HepG2 (cell line): ENCODE data around the gene VWA1. TPM values are rescaled to one million over a fixed set of nuclear protein-coding genes. Genes with fewer than 3 reads are reported as not detected.

Experiments
- EHMT2 ChIP-seq: fragments of 200-600 bp; sonication (generic); IDR thresholded peaks from 2 replicates; pipeline ENCODE4 v1.7.0; 2017; ENCODE audit warnings: antibody characterized with exemption, low read depth, low read length, borderline replicate concordance
- FOXJ3 ChIP-seq: sonication (generic); formaldehyde crosslinking; IDR thresholded peaks from 2 replicates; pipeline ENCODE4 v1.4.0; 2020; ENCODE audit warnings: missing genetic modification reagents, mild to moderate bottlenecking, borderline replicate concordance
- LRRFIP1 ChIP-seq: sonication (generic); formaldehyde crosslinking; conservative IDR thresholded peaks from 2 replicates; pipeline ENCODE4 v1.4.0; 2020; ENCODE audit warnings: missing genetic modification reagents
- NFYC ChIP-seq: IDR thresholded peaks from 2 replicates; pipeline ENCODE4 v1.6.1; 2016; ENCODE audit warnings: missing genetic modification reagents, missing compliant biosample characterization
- NR2F2 ChIP-seq: IDR thresholded peaks from 2 replicates; pipeline ENCODE4 v1.6.1; 2012; ENCODE audit warnings: low read depth, inconsistent platforms, borderline replicate concordance
- SIN3B ChIP-seq: fragments of 150-350 bp; IDR thresholded peaks from 2 replicates; pipeline ENCODE4 v1.6.1; 2014; ENCODE audit warnings: low read length
- ZMAT3 ChIP-seq: sonication (generic); formaldehyde crosslinking; conservative IDR thresholded peaks from 2 replicates; pipeline ENCODE4 v1.7.0; 2021; ENCODE audit warnings: missing genetic modification reagents
- ZNF121 ChIP-seq: sonication (generic); formaldehyde crosslinking; IDR thresholded peaks from 2 replicates; pipeline ENCODE4 v1.5.0; 2020; ENCODE audit warnings: mild to moderate bottlenecking, missing genetic modification reagents
- ZNF407 ChIP-seq: sonication (generic); formaldehyde crosslinking; IDR thresholded peaks from one replicate; pipeline ENCODE4 v1.5.1; 2020; ENCODE audit warnings: mild to moderate bottlenecking, missing genetic modification reagents; ENCODE audit errors: not compliant biosample characterization
- ZNF547 ChIP-seq: sonication (generic); formaldehyde crosslinking; IDR thresholded peaks from 2 replicates; pipeline ENCODE4 v1.5.1; 2020; ENCODE audit warnings: mild to moderate bottlenecking, missing genetic modification reagents
- polyA plus RNA-seq, 8 experiments: library from polyadenylated mRNA; depleted of rRNA in 3 of 8; stranded (reverse) in 7 of 8; unstranded in 1 of 8; fragments of >200 nt; fragmentation: Illumina TruSeq in 4 of 8; extraction: Trizol in 4 of 8; gene quantifications; 2 replicates each; pipeline versions ENCODE4 v1.2.1 to v1.2.3, GENCODE V29; 2011 to 2016; ENCODE audit warnings: low read depth in 4 of 8, missing spikeins in 1 of 8, mixed read lengths in 1 of 8; ENCODE audit not compliant: insufficient read depth in 1 of 8
- total RNA-seq, 5 experiments: library from RNA; depleted of rRNA; stranded (reverse); fragments of >200 nt; fragmentation: Illumina TruSeq; extraction: Trizol; gene quantifications; 2 replicates each; pipeline ENCODE4 v1.2.3, GENCODE V29; 2016; ENCODE audit warnings: low read depth in 1 of 5
- TF ChIP-seq, protein P1 (sequence below): sonication (generic); formaldehyde crosslinking; IDR thresholded peaks from 2 replicates; pipeline ENCODE4 v1.5.0; 2020; ENCODE audit warnings: missing genetic modification reagents
- TF ChIP-seq, protein P2 (sequence below): fragments of 450-650 bp; IDR thresholded peaks from 2 replicates; pipeline ENCODE4 v1.6.1; 2016
- TF ChIP-seq, protein P3 (sequence below): sonication (generic); formaldehyde crosslinking; IDR thresholded peaks from 2 replicates; pipeline ENCODE4 v1.4.0; 2020; ENCODE audit warnings: missing genetic modification reagents, borderline replicate concordance

The VWA1 gene
- total and polyA plus RNA-seq, 2 of the 13 experiments (the other 11 are each of a cell fraction or from before 2014, with no cell fraction given): 40.9 to 57.5 TPM

DNA sequence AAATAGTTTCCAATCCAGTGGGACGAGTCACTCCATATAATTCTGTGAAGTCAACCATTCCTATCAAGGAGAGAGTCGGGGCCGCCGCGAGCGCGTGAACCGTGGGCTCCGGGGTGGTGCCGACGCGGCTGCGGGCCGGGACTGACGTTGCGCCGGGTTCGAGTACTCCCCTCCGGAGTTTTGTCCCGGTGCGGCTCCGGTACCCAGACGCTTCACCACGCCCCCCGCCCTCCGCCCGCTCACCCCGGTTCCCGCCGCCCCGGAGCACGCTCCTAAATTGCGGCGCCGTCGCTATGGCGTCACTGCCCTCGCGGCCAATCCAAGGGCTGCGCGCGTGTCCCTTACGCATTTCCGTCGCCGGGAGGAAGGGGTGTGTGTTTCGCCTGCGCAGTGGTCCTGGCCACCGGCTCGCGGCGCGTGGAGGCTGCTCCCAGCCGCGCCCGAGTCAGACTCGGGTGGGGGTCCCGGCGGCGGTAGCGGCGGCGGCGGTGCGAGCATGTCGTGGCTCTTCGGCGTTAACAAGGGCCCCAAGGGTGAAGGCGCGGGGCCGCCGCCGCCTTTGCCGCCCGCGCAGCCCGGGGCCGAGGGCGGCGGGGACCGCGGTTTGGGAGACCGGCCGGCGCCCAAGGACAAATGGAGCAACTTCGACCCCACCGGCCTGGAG lies 36.0 kb downstream of the VWA1 start, which contains the start of gene ATAD3B (continued):
- no peak for TF ChIP-seq NR2F2
- TF ChIP-seq ZNF547 (CRISPR knock-in tag): no peak
- TF ChIP-seq ZMAT3 (CRISPR knock-in tag): no peak; the same call in 1 of the 2 replicates
- TF ChIP-seq, protein P1, sequence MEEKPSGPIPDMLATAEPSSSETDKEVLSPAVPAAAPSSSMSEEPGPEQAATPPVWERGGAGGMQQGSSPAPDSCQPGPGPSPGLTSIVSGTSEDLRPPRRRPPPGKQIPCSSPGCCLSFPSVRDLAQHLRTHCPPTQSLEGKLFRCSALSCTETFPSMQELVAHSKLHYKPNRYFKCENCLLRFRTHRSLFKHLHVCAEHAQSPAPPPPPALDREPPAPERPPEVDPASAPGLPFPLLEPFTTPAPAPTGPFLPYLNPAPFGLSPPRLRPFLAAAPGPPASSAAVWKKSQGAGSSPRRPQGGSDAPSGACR (CRISPR knock-in tag): no peak
- TF ChIP-seq, protein P2, sequence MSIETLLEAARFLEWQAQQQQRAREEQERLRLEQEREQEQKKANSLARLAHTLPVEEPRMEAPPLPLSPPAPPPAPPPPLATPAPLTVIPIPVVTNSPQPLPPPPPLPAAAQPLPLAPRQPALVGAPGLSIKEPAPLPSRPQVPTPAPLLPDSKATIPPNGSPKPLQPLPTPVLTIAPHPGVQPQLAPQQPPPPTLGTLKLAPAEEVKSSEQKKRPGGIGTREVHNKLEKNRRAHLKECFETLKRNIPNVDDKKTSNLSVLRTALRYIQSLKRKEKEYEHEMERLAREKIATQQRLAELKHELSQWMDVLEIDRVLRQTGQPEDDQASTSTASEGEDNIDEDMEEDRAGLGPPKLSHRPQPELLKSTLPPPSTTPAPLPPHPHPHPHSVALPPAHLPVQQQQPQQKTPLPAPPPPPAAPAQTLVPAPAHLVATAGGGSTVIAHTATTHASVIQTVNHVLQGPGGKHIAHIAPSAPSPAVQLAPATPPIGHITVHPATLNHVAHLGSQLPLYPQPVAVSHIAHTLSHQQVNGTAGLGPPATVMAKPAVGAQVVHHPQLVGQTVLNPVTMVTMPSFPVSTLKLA: peak; percentile 74
- TF ChIP-seq, protein P3, sequence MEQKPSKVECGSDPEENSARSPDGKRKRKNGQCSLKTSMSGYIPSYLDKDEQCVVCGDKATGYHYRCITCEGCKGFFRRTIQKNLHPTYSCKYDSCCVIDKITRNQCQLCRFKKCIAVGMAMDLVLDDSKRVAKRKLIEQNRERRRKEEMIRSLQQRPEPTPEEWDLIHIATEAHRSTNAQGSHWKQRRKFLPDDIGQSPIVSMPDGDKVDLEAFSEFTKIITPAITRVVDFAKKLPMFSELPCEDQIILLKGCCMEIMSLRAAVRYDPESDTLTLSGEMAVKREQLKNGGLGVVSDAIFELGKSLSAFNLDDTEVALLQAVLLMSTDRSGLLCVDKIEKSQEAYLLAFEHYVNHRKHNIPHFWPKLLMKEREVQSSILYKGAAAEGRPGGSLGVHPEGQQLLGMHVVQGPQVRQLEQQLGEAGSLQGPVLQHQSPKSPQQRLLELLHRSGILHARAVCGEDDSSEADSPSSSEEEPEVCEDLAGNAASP (CRISPR knock-in tag): 0 out of 2 replicates have a peak, but pooled peaks have one; percentile 17
- TF ChIP-seq EHMT2: no peak
- no peak for TF ChIP-seq ZNF121 (CRISPR knock-in tag)
- TF ChIP-seq NFYC (CRISPR knock-in tag): peak; percentile 96
- no peak for TF ChIP-seq ZNF407 (CRISPR knock-in tag)
- no peak for TF ChIP-seq LRRFIP1 (CRISPR knock-in tag)
- TF ChIP-seq SIN3B: peak; percentile 78
- no peak for TF ChIP-seq FOXJ3
